Smooth muscle cell (in vitro differentiated cells): ENCODE data around the gene GCKR. TPM values are rescaled to one million over a fixed set of nuclear protein-coding genes. Genes with fewer than 3 reads are reported as not detected.

Experiments
- DNase-seq: peaks from one replicate; lab custom pipeline; 2025; ENCODE audit not compliant: unreplicated experiment; lab: John Stamatoyannopoulos, UW
- H2AFZ ChIP-seq: fragments of 200-600 bp; sonication (generic); 2 replicates; pipeline ENCODE4 v1.6.0; 2016; ENCODE audit warnings: antibody characterized with exemption, low read depth, mild to moderate bottlenecking
- H3F3A ChIP-seq: fragments of 200-600 bp; sonication (generic); 2 replicates; pipeline ENCODE4 v1.6.0; 2017; ENCODE audit warnings: antibody characterized with exemption, low read depth
- H3K27ac ChIP-seq: fragments of 200-600 bp; sonication (generic); 2 replicates; pipeline ENCODE4 v1.5.1; 2016; ENCODE audit warnings: low read depth, mild to moderate bottlenecking
- H3K27me3 ChIP-seq: fragments of 200-600 bp; sonication (generic); 2 replicates; pipeline ENCODE4 v1.6.1; 2016; ENCODE audit warnings: low read depth, mild to moderate bottlenecking
- H3K36me3 ChIP-seq: fragments of 200-600 bp; sonication (generic); 2 replicates; pipeline ENCODE4 v1.5.1; 2016; ENCODE audit warnings: low read depth
- H3K4me1 ChIP-seq: fragments of 200-600 bp; sonication (generic); 2 replicates; pipeline ENCODE4 v1.5.1; 2016; ENCODE audit warnings: low read depth
- H3K4me2 ChIP-seq: fragments of 200-600 bp; sonication (generic); 2 replicates; pipeline ENCODE4 v1.6.0; 2016; ENCODE audit warnings: mild to moderate bottlenecking
- H3K4me3 ChIP-seq: fragments of 200-600 bp; sonication (generic); 2 replicates; pipeline ENCODE4 v1.5.1; 2016; ENCODE audit warnings: mild to moderate bottlenecking
- H3K79me2 ChIP-seq: fragments of 200-600 bp; sonication (generic); 2 replicates; pipeline ENCODE4 v1.6.0; 2016; ENCODE audit warnings: low read depth, mild to moderate bottlenecking
- H3K9ac ChIP-seq: fragments of 200-600 bp; sonication (generic); 2 replicates; pipeline ENCODE4 v1.6.0; 2016; ENCODE audit warnings: low read depth
- H3K9me3 ChIP-seq: fragments of 200-600 bp; sonication (generic); replicated peaks from 2 replicates; pipeline ENCODE4 v1.5.1; 2016; ENCODE audit warnings: low read depth
- H4K20me1 ChIP-seq: fragments of 200-600 bp; sonication (generic); 2 replicates; pipeline ENCODE4 v1.6.0; 2016; ENCODE audit warnings: low read depth
- WGBS: methylation state at CpG from one replicate; pipeline ENCODE4 v1.1.7; 2016; ENCODE audit warnings: low lambda C conversion rate; 5-methylcytosine and 5-hydroxymethylcytosine counted together
- polyA plus RNA-seq: library from polyadenylated mRNA; unstranded; fragments of >200 nt; fragmentation: Nextera tagmentation; extraction: Ambion mirVana; gene quantifications from 2 replicates; pipeline ENCODE4 v1.2.1, GENCODE V29; 2016
- total RNA-seq: library from RNA; depleted of rRNA; stranded (reverse); fragments of >200 nt; gene quantifications from 2 replicates; pipeline ENCODE4 v1.2.3, GENCODE V29; 2014
- TF ChIP-seq, protein P1 (sequence below): fragments of 200-600 bp; sonication (generic); IDR thresholded peaks from 2 replicates; pipeline ENCODE4 v1.5.1; 2017; ENCODE audit warnings: borderline replicate concordance, mild to moderate bottlenecking, antibody characterized with exemption; ENCODE audit not compliant: insufficient read depth, poor library complexity, severe bottlenecking

GCKR gene
- total and polyA plus RNA-seq, 2 experiments from 2014 or later = 0.70 TPM; not detected in 1

GRCh38 chr2:27561060-27561459 is 64.4 kb downstream of the GCKR start:
- TF ChIP-seq, protein P1, sequence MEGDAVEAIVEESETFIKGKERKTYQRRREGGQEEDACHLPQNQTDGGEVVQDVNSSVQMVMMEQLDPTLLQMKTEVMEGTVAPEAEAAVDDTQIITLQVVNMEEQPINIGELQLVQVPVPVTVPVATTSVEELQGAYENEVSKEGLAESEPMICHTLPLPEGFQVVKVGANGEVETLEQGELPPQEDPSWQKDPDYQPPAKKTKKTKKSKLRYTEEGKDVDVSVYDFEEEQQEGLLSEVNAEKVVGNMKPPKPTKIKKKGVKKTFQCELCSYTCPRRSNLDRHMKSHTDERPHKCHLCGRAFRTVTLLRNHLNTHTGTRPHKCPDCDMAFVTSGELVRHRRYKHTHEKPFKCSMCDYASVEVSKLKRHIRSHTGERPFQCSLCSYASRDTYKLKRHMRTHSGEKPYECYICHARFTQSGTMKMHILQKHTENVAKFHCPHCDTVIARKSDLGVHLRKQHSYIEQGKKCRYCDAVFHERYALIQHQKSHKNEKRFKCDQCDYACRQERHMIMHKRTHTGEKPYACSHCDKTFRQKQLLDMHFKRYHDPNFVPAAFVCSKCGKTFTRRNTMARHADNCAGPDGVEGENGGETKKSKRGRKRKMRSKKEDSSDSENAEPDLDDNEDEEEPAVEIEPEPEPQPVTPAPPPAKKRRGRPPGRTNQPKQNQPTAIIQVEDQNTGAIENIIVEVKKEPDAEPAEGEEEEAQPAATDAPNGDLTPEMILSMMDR = no peak

DNA sequence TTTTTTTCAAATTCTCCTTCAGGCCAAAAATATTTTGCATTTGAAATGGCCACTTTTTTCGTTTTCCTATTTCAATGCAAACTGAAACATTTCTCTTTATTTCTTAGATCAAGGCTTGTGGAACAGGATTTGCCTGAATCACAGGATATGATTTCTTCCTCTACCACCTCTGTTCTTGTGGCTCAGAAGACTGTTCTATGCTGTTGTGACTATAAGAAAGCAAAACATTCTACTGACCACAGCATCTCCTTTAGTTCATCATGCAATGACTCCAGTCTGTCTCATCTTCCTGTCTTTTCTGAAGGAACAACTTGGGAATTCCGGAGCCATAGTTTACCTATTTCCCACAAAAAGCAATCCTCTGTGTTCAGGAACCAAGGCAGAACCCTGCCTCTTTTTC is 70.0 kb downstream of the GCKR start:
- Histone ChIP-seq H3K79me2 (no peaks in the 10 kb centered on the region), H3K27me3 (peaks cover 36% of the 10 kb centered on the region), H3K36me3 (no peaks in the 10 kb centered on the region), H3K9ac (no peak overlapping the region), H2AFZ (no peak overlapping the region), H3K9me3 (no peaks in the 10 kb centered on the region), H4K20me1 (no peaks in the 10 kb centered on the region), H3K4me2 (no peak overlapping the region), H3F3A (no peaks in the 10 kb centered on the region), H3K27ac (no peak overlapping the region), H3K4me1 (no peaks in the 10 kb centered on the region), H3K4me3 (no peak overlapping the region)
- TF ChIP-seq, protein P1 = no peak
- no peak for DNase-seq
- 61% methylated on average over 2 of the region's 2 CpGs for WGBS

More at GRCh38 chr2:27561060-27561459, 64.4 kb downstream of the GCKR start:
- no peak overlapping the region for H3K9ac ChIP-seq
- DNase-seq = no peak
- no peaks in the 10 kb centered on the region for H3K4me1 ChIP-seq
- no peak overlapping the region for H2AFZ ChIP-seq
- no peak overlapping the region for H3K27ac ChIP-seq
- no peaks in the 10 kb centered on the region for H3K79me2 ChIP-seq
- peaks cover 13% of the 10 kb centered on the region for H3K27me3 ChIP-seq
- WGBS = 71% methylated on average over 2 of the region's 2 CpGs
- no peaks in the 10 kb centered on the region for H4K20me1 ChIP-seq
- H3K4me3 ChIP-seq = no peak overlapping the region
- H3K4me2 ChIP-seq = no peak overlapping the region
- H3K36me3 ChIP-seq = no peaks in the 10 kb centered on the region
- H3K9me3 ChIP-seq = no peaks in the 10 kb centered on the region
- no peaks in the 10 kb centered on the region for H3F3A ChIP-seq

GRCh38 chr2:27569398-27569797 is 72.8 kb downstream of the GCKR start:
- peaks cover 4% of the 10 kb centered on the region for H3K9me3 ChIP-seq
- peaks cover 36% of the 10 kb centered on the region for H3K27me3 ChIP-seq
- no peak overlapping the region for H3K4me2 ChIP-seq
- H2AFZ ChIP-seq = no peak overlapping the region
- WGBS = 66% methylated on average over 2 of the region's 2 CpGs
- H3K4me1 ChIP-seq = no peaks in the 10 kb centered on the region
- no peaks in the 10 kb centered on the region for H3K79me2 ChIP-seq
- no peaks in the 10 kb centered on the region for H3F3A ChIP-seq
- DNase-seq = no peak
- no peak overlapping the region for H3K27ac ChIP-seq
- H3K9ac ChIP-seq = no peak overlapping the region
- TF ChIP-seq, protein P1 = no peak
- H3K36me3 ChIP-seq = no peaks in the 10 kb centered on the region
- no peak overlapping the region for H3K4me3 ChIP-seq
- no peaks in the 10 kb centered on the region for H4K20me1 ChIP-seq

GRCh38 chr2:27571197-27571596 is 74.6 kb downstream of the GCKR start:
- Histone ChIP-seq H3K9me3 (peaks cover 9% of the 10 kb centered on the region), H3F3A (no peaks in the 10 kb centered on the region), H3K4me2 (no peak overlapping the region), H4K20me1 (no peaks in the 10 kb centered on the region), H3K4me1 (no peaks in the 10 kb centered on the region), H3K27me3 (peaks cover 21% of the 10 kb centered on the region), H3K79me2 (no peaks in the 10 kb centered on the region), H3K4me3 (no peak overlapping the region), H3K9ac (no peak overlapping the region), H2AFZ (no peak overlapping the region), H3K36me3 (no peaks in the 10 kb centered on the region), H3K27ac (no peak overlapping the region)
- TF ChIP-seq, protein P1 = no peak
- no peak for DNase-seq
- WGBS = 67% methylated on average over 3 of the region's 3 CpGs
